Choroid plexus epithelial cell (primary cell): Measurements from ENCODE around the gene WDR43.

ENCODE experiments used
- DNase-seq: peaks from one replicate; pipeline ENCODE4 v3.0.0-alpha.2; 2010; ENCODE audit warnings: low read depth
- H3K4me3 ChIP-seq: 2 replicates; pipeline ENCODE4 v1.5.1; 2011; ENCODE audit warnings: low read depth, mild to moderate bottlenecking, control low read depth, low read length, moderate library complexity
- TF ChIP-seq, protein P1 (sequence below): conservative IDR thresholded peaks from 2 replicates; pipeline ENCODE4 v1.5.1; 2011; ENCODE audit warnings: low read depth, mild to moderate bottlenecking, control low read depth, inconsistent platforms, low read length, moderate library complexity

Gene WDR43

DNA sequence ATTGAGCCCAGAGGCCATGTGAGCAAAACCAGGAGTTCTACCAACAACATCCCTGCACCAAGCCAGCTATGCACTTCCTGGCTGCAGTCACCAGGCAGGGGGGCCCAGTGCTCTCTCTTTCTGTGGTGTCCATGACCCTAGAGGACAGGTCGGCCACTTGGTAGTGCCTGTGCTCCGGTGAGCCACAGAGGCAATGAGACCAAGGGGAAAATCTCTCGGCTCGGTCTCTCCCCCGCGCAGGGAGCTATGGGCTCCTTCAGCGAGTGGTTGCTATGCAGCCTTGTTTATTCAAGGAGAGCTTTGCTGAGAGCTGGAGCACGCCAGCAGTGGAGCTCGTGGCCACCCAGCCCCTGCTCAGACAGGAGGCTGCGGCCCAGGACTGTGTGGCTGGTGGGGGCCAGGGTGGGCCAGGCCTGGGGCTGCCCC, 86.6 kb downstream of the WDR43 start, which contains the start of gene TOGARAM2:
TOGARAM2 (plus strand) TSS at position 283 of the 426 bp plus-strand sequence. CDS start 13,537 bp downstream, outside the sequence.
- TF ChIP-seq, protein P1, sequence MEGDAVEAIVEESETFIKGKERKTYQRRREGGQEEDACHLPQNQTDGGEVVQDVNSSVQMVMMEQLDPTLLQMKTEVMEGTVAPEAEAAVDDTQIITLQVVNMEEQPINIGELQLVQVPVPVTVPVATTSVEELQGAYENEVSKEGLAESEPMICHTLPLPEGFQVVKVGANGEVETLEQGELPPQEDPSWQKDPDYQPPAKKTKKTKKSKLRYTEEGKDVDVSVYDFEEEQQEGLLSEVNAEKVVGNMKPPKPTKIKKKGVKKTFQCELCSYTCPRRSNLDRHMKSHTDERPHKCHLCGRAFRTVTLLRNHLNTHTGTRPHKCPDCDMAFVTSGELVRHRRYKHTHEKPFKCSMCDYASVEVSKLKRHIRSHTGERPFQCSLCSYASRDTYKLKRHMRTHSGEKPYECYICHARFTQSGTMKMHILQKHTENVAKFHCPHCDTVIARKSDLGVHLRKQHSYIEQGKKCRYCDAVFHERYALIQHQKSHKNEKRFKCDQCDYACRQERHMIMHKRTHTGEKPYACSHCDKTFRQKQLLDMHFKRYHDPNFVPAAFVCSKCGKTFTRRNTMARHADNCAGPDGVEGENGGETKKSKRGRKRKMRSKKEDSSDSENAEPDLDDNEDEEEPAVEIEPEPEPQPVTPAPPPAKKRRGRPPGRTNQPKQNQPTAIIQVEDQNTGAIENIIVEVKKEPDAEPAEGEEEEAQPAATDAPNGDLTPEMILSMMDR, result no peak
- no peak within 1 kb of the TSS for H3K4me3 ChIP-seq
- peak; percentile 79 for DNase-seq

DNA sequence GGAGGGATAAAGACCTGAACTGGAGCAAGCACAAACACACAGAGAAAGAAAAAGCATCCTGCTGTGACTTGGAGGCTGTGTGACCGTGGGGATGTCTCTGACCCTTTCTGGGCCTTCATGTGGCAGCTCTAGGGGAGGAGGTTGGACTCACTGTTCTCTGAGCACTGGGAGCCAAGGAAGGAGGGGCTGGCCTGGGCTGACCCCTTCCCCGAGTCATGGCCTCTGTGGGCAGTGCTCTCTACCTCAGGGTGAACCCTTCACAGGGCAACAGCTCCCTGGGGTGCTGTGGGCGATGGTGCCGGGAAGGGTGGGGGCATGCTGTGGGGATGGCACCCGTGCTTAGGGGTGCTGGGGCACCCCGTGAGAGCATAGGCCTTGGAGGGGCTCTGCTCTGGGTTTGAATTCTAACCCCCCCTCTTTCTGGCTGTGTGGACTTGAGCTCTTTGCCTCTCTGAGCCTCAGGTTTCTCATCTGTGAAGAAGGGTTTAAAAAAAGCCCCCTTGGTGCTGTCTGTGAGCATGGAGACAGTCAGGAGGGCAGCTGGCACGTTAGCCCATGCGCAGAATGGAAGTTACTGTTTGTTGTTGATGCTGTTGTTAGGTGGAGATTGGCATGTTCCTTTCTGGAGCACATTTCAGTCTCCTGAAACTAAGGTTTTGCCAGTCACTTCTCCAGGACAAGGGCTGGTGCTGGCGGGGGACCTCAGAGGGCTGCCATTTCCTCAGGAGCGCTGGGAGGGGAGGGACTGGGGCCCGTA, 87.3 kb downstream of the WDR43 start:
- no peak overlapping the region for H3K4me3 ChIP-seq
- TF ChIP-seq, protein P1, result no peak
- peak; percentile 49 for DNase-seq

DNA sequence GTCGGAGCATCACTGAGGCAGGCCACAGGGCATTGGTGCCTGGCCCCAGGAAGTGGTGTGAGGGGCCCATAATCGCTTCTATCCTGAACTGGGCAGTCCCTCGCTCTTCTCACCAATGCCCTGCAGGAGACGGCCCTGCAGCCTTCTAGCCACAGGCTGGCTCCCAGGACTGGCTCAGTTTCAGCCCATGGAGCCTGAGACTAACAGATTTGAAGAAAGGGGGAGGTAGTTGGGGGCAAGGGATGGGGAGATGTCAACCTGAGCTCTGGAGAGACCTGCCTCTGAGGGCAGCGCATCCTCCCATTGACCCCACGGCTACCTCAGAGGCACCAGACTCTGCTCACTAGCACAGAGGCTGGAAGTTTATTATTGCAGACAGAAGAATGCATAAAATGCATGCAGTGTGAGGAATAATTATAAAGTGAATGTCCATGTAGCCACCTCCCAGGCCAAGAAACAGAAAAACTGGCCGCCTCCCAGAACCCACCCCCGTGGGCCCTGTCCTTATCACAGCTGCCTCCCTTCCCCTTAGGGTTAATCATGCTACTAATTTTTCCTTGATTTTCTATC, 88.0 kb downstream of the WDR43 start:
- DNase-seq, result peak; percentile 72
- TF ChIP-seq, protein P1, result no peak
- H3K4me3 ChIP-seq, result no peak overlapping the region

DNA sequence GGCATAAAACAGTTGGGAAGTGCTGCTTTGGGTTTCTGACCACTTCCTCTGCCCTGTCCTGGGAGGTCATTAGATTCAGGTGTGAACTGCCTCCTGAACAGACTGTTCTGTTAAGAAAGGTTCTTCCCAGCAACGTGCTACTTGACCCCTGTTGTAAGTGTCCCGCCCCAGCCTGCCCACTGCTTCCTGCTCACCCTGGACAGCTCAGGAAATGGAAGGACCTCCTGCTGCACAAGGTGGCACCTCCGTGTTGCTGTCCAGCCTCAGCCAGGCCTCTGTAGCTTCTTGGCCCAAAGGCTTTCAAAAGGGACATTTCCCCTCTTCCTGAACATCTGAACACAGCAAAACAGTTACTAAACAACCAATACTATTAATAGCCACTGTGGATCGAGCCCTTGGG, 92.0 kb downstream of the WDR43 start:
- H3K4me3 ChIP-seq, result no peak overlapping the region
- TF ChIP-seq, protein P1, result no peak
- DNase-seq, result peak; percentile 48

DNA sequence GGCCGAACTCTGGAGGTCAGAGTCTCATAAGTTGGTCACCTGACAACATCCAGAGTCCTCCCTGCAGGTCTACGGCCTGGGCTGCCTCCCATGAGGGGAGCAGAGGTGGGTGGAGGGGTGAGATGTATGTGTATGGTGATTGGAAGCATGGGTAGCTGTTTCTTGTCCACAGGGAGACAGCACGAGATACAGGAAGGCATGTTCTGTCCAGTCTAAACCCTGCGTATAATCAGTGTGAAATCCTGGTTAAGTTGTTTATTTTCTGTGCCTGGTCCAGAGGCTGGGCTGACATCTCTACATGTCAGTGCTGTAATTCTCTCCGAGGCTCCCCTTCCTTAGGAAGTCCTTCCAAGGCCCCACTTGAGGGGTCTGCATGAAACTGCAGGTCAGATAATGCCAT, 95.5 kb downstream of the WDR43 start:
- TF ChIP-seq, protein P1, result no peak

DNA sequence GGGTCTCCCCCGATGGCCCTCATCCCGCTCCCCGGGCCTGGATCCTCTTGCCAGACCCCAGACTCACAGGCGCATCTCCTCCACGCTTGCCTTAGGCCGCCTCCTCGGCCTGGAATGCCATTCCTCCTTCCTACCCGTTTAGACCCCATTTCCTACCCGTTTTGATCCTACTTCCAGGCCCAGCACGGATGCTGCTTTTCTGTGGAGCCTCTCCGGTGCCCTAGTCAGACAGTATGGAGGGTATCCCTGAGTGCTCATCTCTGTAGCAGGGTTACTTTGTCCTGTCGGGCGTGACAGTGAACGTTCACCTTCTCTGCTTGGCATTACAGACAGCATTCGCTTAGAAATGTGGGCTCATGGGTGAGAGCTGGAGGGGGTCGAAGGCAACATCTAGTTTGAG, 96.0 kb downstream of the WDR43 start:
- H3K4me3 ChIP-seq, result no peak overlapping the region
- TF ChIP-seq, protein P1, result no peak
- no peak for DNase-seq

More for the DNA sequence above, 95.5 kb downstream of the WDR43 start:
- no peak overlapping the region for H3K4me3 ChIP-seq
- DNase-seq, result no peak

DNA sequence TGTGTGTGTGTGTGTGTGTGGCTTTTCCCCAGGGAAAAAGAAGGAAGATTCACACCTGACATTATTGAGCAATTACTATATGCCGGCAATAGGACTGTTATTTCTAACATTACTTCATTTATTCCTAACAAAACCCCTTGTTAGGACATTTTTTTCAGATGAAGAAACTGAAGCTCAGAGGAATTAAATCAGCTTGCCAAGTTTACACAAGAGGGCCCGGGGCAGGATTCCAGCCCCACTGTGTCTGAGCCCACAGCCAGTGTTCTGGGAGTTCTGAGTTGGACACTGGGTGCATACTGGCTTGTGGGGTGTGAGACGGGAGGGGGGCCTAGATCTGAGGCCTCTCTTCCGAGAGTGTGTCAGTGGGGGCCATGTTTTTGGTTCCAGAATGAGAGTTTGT, 96.6 kb downstream of the WDR43 start:
- TF ChIP-seq, protein P1, result no peak
- peak; percentile 90 for DNase-seq
- no peak overlapping the region for H3K4me3 ChIP-seq
